ENCODE measurements around the gene ATF3. TPM values are rescaled to one million over a fixed set of nuclear protein-coding genes. Genes with fewer than 3 reads are reported as not detected.
A peak's percentile ranks its signal among the peaks of the same experiment; 100 is the strongest.

The ATF3 gene
- total and polyA plus RNA-seq, 2 of the 4 experiments (the other 2 are of a cell fraction): 9.9 to 12.3 TPM

GRCh38 chr1:212608959-212609700, 569 bp downstream of the ATF3 start:
- peaks cover 14% of the 10 kb centered on the region for H3K4me1 ChIP-seq (ENCODE audit: control insufficient read depth, insufficient read depth, low read length)
- no peaks in the 10 kb centered on the region for H3K9me3 ChIP-seq (ENCODE audit: control insufficient read depth, insufficient read depth, low read length)
- intact Hi-C loops (cut with micrococcal nuclease) (loop anchor here (1.0 to 2.0 kb wide), 5 partner anchors 13 to 132 kb away; no protein-coding TSS in a partner anchor), dilution Hi-C loops (cut with HindIII; ENCODE audit: low sequenced_read_pairs, unreplicated experiment) (no loop called here), in situ Hi-C loops (cut with MboI; ENCODE audit: low sequenced_read_pairs) (no loop called here)
- no peak overlapping the region for H4K91ac ChIP-seq (ENCODE audit: insufficient read depth, low read depth, low read length)
- peak overlapping the region; percentile 78 for H3K27ac ChIP-seq (ENCODE audit: insufficient read depth, low read length)
- H4K20me1 ChIP-seq (ENCODE audit: insufficient read depth, low read length): peaks cover 11% of the 10 kb centered on the region; the same call in 1 of the 2 replicates
- no peak overlapping the region for H2BK20ac ChIP-seq (ENCODE audit: low read depth, low read length)
- no peak overlapping the region for H4K5ac ChIP-seq (ENCODE audit: low read depth, low read length)
- H2BK120ac ChIP-seq (ENCODE audit: low read depth, low read length): peak overlapping the region; percentile 66
- 0% methylated on average over 20 of the region's 75 CpGs; no CpG with 5 or more reads in 1 of the 2 experiments for WGBS, 2 experiments (ENCODE audit: extremely low coverage in 2 of 2, insufficient read length in 1 of 2)
- H2BK5ac ChIP-seq (ENCODE audit: low read depth, low read length, poor library complexity, severe bottlenecking): peak overlapping the region; percentile 68
- peak overlapping the region; percentile 83 for H3K4me2 ChIP-seq (ENCODE audit: low read depth, low read length)
- H3K23ac ChIP-seq (ENCODE audit: low read depth, low read length): peak overlapping the region; percentile 84
- TF ChIP-seq BHLHE40 (IDR thresholded peaks at IDR 0.05; ENCODE audit: low read depth, low read length) (no peak), MAZ (IDR thresholded peaks at IDR 0.05; ENCODE audit: borderline replicate concordance, low read depth, low read length) (peak; percentile 0; the same call in 1 of the 2 replicates), SMC3 (IDR thresholded peaks at IDR 0.05; ENCODE audit: low read depth, low read length) (peak; percentile 34), CTCF (conservative IDR thresholded peaks at IDR 0.05; ENCODE audit: low read depth, low read length) (peak; percentile 53), ELK1 (IDR thresholded peaks at IDR 0.05; ENCODE audit: borderline replicate concordance, low read depth, low read length) (no peak), CHD1 (IDR thresholded peaks at IDR 0.05; ENCODE audit: low read depth, low read length) (peak; percentile 99), POLR2A (IDR thresholded peaks at IDR 0.05; ENCODE audit: low read depth, low read length) (peak; percentile 66)
- CTCF ChIA-PET: interaction anchor here (0.6 to 1.2 kb wide), 10 partner anchors 12 to 176 kb away, joined by 3 to 5 read pairs (median 4); no protein-coding TSS in a partner anchor
- peak overlapping the region; percentile 78 for H2AFZ ChIP-seq (replicated peaks; ENCODE audit: low read length, poor library complexity)
- peak overlapping the region; percentile 68 for H2AK9ac ChIP-seq (replicated peaks; ENCODE audit: low read depth, low read length, poor library complexity)
- no peak for DNase-seq
- peaks cover 40% of the 10 kb centered on the region for H3K27me3 ChIP-seq (ENCODE audit: control insufficient read depth, insufficient read depth, low read length)
- H3K56ac ChIP-seq (ENCODE audit: extremely low read depth, insufficient read depth, low read length): peak overlapping the region; percentile 12; the same call in 1 of the 2 replicates
- no TSS peak for BruUV-seq (replicated peaks)
- peak overlapping the region; percentile 72; the same call in 1 of the 2 replicates for H3K14ac ChIP-seq (replicated peaks; ENCODE audit: low read depth, low read length)
- H3K4me3 ChIP-seq (ENCODE audit: insufficient read depth, low read depth, low read length): peak overlapping the region; percentile 77
- POLR2A ChIA-PET (ENCODE audit: unreplicated experiment): interaction anchor here (0.6 to 1.0 kb wide), 3 partner anchors 118 to 156 kb away, joined by 3 to 6 read pairs (median 4); no protein-coding TSS in a partner anchor
- H3K36me3 ChIP-seq (ENCODE audit: control insufficient read depth, insufficient read depth, low read length): no peaks in the 10 kb centered on the region
- H3K9ac ChIP-seq (ENCODE audit: low read depth, low read length): peak overlapping the region; percentile 66
- peaks cover 22 to 46% of the 10 kb centered on the region in 2 experiments for H3K79me1 ChIP-seq (ENCODE audit: low read depth in 1 of 2, low read length in 2 of 2)
- H3K9me1 ChIP-seq (ENCODE audit: insufficient read depth, low read length): peaks cover 3% of the 10 kb centered on the region; the same call in 1 of the 2 replicates
- H4K8ac ChIP-seq (ENCODE audit: low read depth in 2 of 2, low read length in 2 of 2): peak overlapping the region in 1 of 2 experiments; percentile 35; a peak in 1 of 4 replicates
- H3K18ac ChIP-seq (ENCODE audit: low read depth, low read length): peak overlapping the region; percentile 27; the same call in 1 of the 2 replicates
- peak overlapping the region; percentile 18; the same call in 1 of the 2 replicates for H2AK5ac ChIP-seq (ENCODE audit: low read depth, low read length)
- H3K4ac ChIP-seq (ENCODE audit: low read depth, low read length): peak overlapping the region; percentile 43
- peak; percentile 34 for ATAC-seq (ENCODE audit: low read depth)
- H2BK15ac ChIP-seq (ENCODE audit: low read depth, low read length): no peak overlapping the region
